ENCODE results near the gene TRIO.
A peak's percentile ranks its signal among the peaks of the same experiment; 100 is the strongest.

The TRIO gene

DNA sequence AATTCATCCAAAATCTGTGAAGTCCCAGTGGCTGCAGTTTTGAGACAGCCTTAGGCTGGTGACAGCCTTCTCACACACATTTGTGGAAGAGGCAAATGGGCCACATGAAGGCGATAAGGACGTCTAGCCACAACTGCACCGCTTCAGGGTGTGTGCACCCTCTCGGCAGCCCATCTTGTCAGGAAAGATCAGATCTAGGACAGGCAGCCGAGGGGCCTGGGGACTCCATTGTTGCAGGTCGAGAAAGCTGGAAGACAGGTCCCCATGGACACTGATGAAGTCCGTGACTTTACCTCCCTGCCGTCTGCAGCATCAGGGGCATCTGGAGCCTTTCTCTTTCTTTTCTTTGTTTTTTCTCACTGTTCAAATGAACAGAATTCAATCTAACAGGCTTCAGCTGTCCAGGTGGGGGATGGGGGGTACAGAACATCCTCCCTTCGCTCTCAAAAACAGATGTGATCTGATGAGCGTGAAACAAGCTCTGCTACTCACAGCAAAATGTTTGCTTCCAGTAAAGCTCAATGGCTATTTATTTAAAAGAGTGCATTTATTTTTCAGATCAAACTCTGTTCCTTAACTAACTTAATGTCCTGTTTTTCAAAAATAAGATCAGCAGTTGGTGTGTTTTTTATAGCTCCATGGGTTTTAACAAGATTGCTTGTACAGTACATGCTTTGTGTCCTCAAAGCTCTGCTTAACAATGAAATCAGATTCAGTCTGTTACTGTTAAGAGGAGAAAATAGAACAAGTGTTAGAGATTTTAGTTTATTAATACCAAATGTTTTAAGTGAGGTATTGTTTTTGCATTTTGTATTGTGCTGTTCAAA is 326.6 kb downstream of the TRIO start:
- TF ChIP-seq, protein P1, sequence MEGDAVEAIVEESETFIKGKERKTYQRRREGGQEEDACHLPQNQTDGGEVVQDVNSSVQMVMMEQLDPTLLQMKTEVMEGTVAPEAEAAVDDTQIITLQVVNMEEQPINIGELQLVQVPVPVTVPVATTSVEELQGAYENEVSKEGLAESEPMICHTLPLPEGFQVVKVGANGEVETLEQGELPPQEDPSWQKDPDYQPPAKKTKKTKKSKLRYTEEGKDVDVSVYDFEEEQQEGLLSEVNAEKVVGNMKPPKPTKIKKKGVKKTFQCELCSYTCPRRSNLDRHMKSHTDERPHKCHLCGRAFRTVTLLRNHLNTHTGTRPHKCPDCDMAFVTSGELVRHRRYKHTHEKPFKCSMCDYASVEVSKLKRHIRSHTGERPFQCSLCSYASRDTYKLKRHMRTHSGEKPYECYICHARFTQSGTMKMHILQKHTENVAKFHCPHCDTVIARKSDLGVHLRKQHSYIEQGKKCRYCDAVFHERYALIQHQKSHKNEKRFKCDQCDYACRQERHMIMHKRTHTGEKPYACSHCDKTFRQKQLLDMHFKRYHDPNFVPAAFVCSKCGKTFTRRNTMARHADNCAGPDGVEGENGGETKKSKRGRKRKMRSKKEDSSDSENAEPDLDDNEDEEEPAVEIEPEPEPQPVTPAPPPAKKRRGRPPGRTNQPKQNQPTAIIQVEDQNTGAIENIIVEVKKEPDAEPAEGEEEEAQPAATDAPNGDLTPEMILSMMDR (conservative IDR thresholded peaks at IDR 0.05; ENCODE audit: low read length), result no peak
- DNase-seq (ENCODE audit: low read depth), result peak; percentile 16
- H3K4me3 ChIP-seq (ENCODE audit: low read length), result no peak overlapping the region

DNA sequence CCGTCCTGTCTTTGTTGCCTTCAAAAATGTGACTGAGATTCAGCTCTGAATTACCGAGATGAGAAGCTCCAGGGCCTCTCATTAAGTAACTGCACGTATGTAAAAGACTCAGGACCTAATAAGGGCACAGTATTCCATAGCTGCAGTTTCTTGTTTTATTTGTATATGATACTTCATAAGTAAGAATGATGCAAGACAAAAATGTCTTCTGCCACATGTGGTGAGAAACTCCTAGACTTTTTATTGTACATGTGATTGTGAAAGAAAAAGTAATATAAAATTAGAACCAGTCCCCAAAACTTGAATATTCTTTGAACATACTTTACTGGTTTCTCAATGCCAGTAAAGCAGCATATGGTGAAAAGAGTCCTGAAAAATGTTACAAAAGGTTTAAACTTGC is 328.4 kb downstream of the TRIO start:
- TF ChIP-seq, protein P1 (conservative IDR thresholded peaks at IDR 0.05; ENCODE audit: low read length), result no peak
- DNase-seq (ENCODE audit: low read depth), result peak; percentile 74
- no peak overlapping the region for H3K4me3 ChIP-seq (ENCODE audit: low read length)

DNA sequence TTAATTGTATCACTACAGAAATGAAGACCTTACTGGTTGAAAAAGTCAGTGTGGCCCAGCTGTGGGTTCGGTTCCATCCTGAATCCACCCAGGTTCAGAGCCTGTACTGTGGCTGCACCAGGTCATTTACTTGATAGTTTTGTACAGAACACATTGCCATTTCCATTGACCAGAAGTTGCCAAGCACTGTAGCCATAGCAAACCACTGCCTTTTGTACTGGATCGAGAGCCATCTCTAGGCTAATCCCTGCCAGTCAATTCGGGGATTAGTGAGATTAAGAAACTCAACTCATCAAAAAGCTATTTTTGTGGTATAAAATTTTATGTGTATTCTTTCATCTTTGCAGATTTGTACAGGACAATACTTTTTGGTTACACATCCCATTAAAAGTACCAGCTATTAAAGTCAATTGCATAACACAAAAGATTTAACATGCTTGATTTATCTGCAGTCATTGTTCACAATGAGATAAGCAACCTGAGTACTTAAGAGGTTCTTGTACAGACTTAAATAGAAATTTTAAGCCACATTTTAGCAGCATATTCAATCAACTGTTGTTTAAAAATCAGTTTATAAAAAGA is 329.9 kb downstream of the TRIO start:
- TF ChIP-seq, protein P1 (conservative IDR thresholded peaks at IDR 0.05; ENCODE audit: low read length), result no peak
- no peak for DNase-seq (ENCODE audit: low read depth)
- H3K4me3 ChIP-seq (ENCODE audit: low read length), result no peak overlapping the region

DNA sequence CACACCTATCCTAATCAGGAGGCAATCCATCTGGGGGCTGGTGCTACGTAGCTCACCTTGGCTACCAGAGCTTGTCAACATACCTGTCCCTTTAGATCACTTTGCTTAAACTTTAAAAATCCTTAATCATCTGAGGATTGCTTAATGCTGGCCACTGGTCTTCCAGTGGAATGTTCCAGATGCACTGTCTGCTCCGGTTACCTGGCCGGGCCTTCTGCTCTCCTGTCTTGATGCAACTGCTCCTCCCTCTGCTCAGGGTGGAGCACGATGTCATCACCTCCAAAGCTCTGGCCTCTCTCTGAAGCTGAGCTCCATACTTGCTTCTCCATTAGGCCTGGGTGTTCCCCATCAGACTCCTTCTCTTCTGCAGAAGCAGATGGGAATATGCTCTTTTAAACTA is 331.9 kb downstream of the TRIO start:
- H3K4me3 ChIP-seq (ENCODE audit: low read length), result no peak overlapping the region
- TF ChIP-seq, protein P1 (conservative IDR thresholded peaks at IDR 0.05; ENCODE audit: low read length), result no peak
- no peak for DNase-seq (ENCODE audit: low read depth)

DNA sequence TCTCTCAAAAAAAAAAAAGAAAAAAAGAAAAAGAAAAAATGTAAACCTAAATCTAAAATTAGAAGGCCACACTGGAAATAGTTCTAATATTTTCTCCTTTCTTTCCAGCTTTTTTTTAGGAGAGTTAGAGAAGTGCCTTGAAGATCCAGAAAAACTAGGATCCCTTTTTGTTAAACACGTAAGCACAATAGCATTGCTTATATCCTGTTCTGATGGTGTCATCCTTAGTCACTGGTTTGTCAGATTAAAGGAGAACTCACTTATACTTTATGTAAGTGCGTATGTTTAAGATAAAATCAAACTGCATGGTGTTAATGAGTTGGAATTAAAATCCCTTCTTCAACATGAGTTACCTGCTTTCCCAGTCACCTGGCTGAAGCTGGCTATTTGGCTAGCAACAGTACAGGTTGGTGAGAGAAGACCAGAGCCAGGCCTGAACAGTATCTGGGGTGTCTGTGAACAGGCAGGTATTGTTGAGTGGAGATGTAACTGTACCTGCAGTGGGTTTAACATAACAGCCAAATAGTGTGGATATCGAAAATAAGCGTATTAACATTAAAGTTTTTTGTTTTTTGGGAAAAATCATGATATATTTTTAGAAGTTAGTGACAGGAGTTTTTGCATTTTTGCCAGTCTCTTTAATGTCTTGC is 333.8 kb downstream of the TRIO start:
- H3K4me3 ChIP-seq (ENCODE audit: low read length), result no peak overlapping the region
- TF ChIP-seq, protein P1 (conservative IDR thresholded peaks at IDR 0.05; ENCODE audit: low read length), result no peak
- peak; percentile 57 for DNase-seq (ENCODE audit: low read depth)

DNA sequence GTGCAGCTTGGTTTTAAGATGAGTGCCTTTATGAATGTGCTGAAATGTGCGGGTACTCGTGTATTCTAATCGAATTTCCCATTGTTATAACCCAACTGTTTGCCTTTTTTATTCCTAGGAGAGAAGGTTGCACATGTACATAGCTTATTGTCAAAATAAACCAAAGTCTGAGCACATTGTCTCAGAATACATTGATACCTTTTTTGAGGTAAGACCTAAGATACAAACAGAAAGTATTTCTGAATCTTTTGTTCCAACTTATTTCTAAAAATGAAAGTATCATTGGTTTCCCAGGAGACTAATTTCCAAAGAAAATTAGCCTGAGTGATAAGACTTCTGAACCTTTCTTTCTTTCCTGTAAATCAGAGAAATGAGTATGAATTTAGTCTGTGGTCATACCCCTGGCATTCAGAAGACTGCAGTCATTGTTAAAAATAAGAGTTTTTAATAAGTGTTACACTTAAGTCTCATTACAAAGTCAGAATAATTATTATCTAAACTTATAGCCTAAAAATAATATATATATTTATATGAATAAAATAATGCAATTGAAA is 336.1 kb downstream of the TRIO start:
- no peak overlapping the region for H3K4me3 ChIP-seq (ENCODE audit: low read length)
- TF ChIP-seq, protein P1 (conservative IDR thresholded peaks at IDR 0.05; ENCODE audit: low read length), result no peak
- DNase-seq (ENCODE audit: low read depth), result no peak
